ENCODE measurements around the gene CNTN6. TPM values are rescaled to one million over a fixed set of nuclear protein-coding genes. Genes with fewer than 3 reads are reported as not detected.
"Not testable (repeated sequence)": the region's sequence is repeated elsewhere in the genome, so short reads cannot be mapped to it uniquely, and the experiment has no call there.

CNTN6 gene
- total RNA-seq, 1 donor: not detected

DNA sequence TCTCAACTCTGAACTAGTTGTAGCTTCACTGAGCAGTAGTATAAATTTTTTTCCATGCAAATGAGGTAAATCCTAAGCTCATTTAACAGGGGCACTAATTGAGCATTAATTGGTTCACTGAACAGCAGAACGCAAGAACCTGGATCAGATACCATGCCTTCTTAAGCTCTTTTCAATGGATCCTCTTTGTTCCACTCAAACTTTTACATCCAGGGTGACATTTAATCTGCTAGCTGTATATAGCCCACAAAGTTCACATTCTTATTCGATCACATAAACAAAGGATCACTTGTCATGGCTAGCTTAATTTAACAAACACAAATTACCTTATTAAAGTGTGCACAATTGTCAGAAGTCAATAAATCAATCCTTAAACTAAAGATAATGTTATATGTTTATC, 281.6 kb downstream of the CNTN6 start:
- H2AFZ ChIP-seq (ENCODE audit: low read length): no peak overlapping the region
- no peak for TF ChIP-seq CTCF (IDR thresholded peaks at IDR 0.05; ENCODE audit: extremely low read depth, low read depth, low read length)
- H3K27me3 ChIP-seq (ENCODE audit: insufficient read depth, low read length): no peaks in the 10 kb centered on the region
- H3K36me3 ChIP-seq (ENCODE audit: insufficient read depth, low read length): no peaks in the 10 kb centered on the region
- no peaks in the 10 kb centered on the region for H3K79me2 ChIP-seq (ENCODE audit: insufficient read depth, low read length)
- no peak overlapping the region for H3K4me2 ChIP-seq (ENCODE audit: insufficient read depth, low read length)
- no peak for DNase-seq (ENCODE audit: insufficient read length, low spot score, missing footprints)
- no peak overlapping the region for H3K4me3 ChIP-seq (ENCODE audit: insufficient read depth, low read length)
- H3K9me3 ChIP-seq (ENCODE audit: low read depth, low read length): peaks cover 2% of the 10 kb centered on the region
- H3K4me1 ChIP-seq (ENCODE audit: insufficient read depth, low read length): no peaks in the 10 kb centered on the region
- H4K20me1 ChIP-seq (ENCODE audit: insufficient read depth, low read length): no peaks in the 10 kb centered on the region
- H3K27ac ChIP-seq (ENCODE audit: low read depth, low read length): no peak overlapping the region

- Histone ChIP-seq H3K36me3 (ENCODE audit: insufficient read depth, low read length) (no peaks in the 10 kb centered on the region), H3K79me2 (ENCODE audit: insufficient read depth, low read length) (no peaks in the 10 kb centered on the region), H3K4me3 (ENCODE audit: insufficient read depth, low read length) (no peak overlapping the region), H3K9me3 (ENCODE audit: low read depth, low read length) (peaks cover 2% of the 10 kb centered on the region), H3K4me1 (ENCODE audit: insufficient read depth, low read length) (no peaks in the 10 kb centered on the region), H2AFZ (ENCODE audit: low read length) (no peak overlapping the region), H3K27ac (ENCODE audit: low read depth, low read length) (no peak overlapping the region), H3K27me3 (ENCODE audit: insufficient read depth, low read length) (no peaks in the 10 kb centered on the region), H3K4me2 (ENCODE audit: insufficient read depth, low read length) (no peak overlapping the region), H4K20me1 (ENCODE audit: insufficient read depth, low read length) (no peaks in the 10 kb centered on the region)
- TF ChIP-seq CTCF (IDR thresholded peaks at IDR 0.05; ENCODE audit: extremely low read depth, low read depth, low read length): no peak
- DNase-seq (ENCODE audit: insufficient read length, low spot score, missing footprints): no peak
Measured at GRCh38 chr3:1375145-1375544, 282.3 kb downstream of the CNTN6 start.

DNA sequence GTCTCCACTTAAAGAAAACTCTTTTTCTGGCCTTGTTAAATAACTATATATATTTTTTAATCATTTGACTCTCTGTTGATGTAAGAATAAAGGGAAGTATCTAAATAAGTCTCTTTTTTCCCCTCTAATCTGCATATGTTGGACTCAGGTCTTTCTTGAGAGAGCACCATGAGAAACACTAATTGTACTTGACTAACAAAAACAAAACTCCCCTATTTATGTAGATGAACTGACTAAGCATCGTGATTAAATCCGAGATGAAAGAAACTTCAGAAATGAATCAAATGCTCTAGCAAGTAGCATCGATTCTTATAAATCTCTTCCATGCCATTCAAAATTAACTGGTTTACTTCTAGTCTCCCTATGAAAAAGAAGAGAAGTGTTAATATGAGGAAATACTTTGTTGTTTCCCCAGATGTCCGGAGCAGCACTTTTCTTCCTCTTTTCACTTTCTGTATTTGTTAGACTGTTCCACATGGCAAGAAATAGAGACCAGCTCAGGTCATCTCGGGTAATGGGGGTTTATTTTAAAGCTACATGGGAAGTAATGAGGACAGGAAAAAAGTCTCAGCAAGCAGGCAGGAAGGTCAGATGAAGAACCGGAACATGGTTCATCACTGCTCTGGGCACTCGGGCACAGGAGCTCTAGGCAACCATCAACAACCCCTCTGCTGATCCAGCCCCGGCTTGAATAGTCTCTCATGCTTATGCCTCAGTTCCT, 288.3 kb downstream of the CNTN6 start:
- Histone ChIP-seq H3K27me3 (ENCODE audit: insufficient read depth, low read length) (no peaks in the 10 kb centered on the region), H3K4me1 (ENCODE audit: insufficient read depth, low read length) (no peaks in the 10 kb centered on the region), H3K79me2 (ENCODE audit: insufficient read depth, low read length) (no peaks in the 10 kb centered on the region), H2AFZ (ENCODE audit: low read length) (no peak overlapping the region), H3K9me3 (ENCODE audit: low read depth, low read length) (peaks cover 2% of the 10 kb centered on the region), H3K4me3 (ENCODE audit: insufficient read depth, low read length) (no peak overlapping the region), H3K27ac (ENCODE audit: low read depth, low read length) (no peak overlapping the region), H4K20me1 (ENCODE audit: insufficient read depth, low read length) (no peaks in the 10 kb centered on the region), H3K36me3 (ENCODE audit: insufficient read depth, low read length) (no peaks in the 10 kb centered on the region), H3K4me2 (ENCODE audit: insufficient read depth, low read length) (no peak overlapping the region)
- no peak for TF ChIP-seq CTCF (IDR thresholded peaks at IDR 0.05; ENCODE audit: extremely low read depth, low read depth, low read length)
- DNase-seq (ENCODE audit: insufficient read length, low spot score, missing footprints): no peak

- no peak overlapping the region for H3K27ac ChIP-seq (ENCODE audit: low read depth, low read length)
- H4K20me1 ChIP-seq (ENCODE audit: insufficient read depth, low read length): no peaks in the 10 kb centered on the region
- H3K27me3 ChIP-seq (ENCODE audit: insufficient read depth, low read length): no peaks in the 10 kb centered on the region
- H3K4me1 ChIP-seq (ENCODE audit: insufficient read depth, low read length): no peaks in the 10 kb centered on the region
- no peak overlapping the region for H3K4me3 ChIP-seq (ENCODE audit: insufficient read depth, low read length)
- H3K4me2 ChIP-seq (ENCODE audit: insufficient read depth, low read length): no peak overlapping the region
- no peaks in the 10 kb centered on the region for H3K36me3 ChIP-seq (ENCODE audit: insufficient read depth, low read length)
- no peaks in the 10 kb centered on the region for H3K79me2 ChIP-seq (ENCODE audit: insufficient read depth, low read length)
- H2AFZ ChIP-seq (ENCODE audit: low read length): no peak overlapping the region
- peaks cover 2% of the 10 kb centered on the region for H3K9me3 ChIP-seq (ENCODE audit: low read depth, low read length)
- TF ChIP-seq CTCF (IDR thresholded peaks at IDR 0.05; ENCODE audit: extremely low read depth, low read depth, low read length): no peak
- DNase-seq (ENCODE audit: insufficient read length, low spot score, missing footprints): no peak
Measured at GRCh38 chr3:1381647-1382036, 288.8 kb downstream of the CNTN6 start.

- not testable (repeated sequence) for H4K20me1 ChIP-seq (ENCODE audit: insufficient read depth, low read length); H3K27ac ChIP-seq (ENCODE audit: low read depth, low read length); H3K27me3 ChIP-seq (ENCODE audit: insufficient read depth, low read length); H3K79me2 ChIP-seq (ENCODE audit: insufficient read depth, low read length); H3K4me2 ChIP-seq (ENCODE audit: insufficient read depth, low read length); H3K4me3 ChIP-seq (ENCODE audit: insufficient read depth, low read length); H3K4me1 ChIP-seq (ENCODE audit: insufficient read depth, low read length); H2AFZ ChIP-seq (ENCODE audit: low read length); DNase-seq (ENCODE audit: insufficient read length, low spot score, missing footprints); H3K9me3 ChIP-seq (ENCODE audit: low read depth, low read length); H3K36me3 ChIP-seq (ENCODE audit: insufficient read depth, low read length)
Measured at GRCh38 chr3:1387396-1387905, 294.6 kb downstream of the CNTN6 start.

All from osteoblast (primary cell).